PC-9 (cell line): ENCODE data around the gene KLHL17. TPM values are rescaled to one million over a fixed set of nuclear protein-coding genes. Genes with fewer than 3 reads are reported as not detected.

Experiments
- BruUV-seq: library from RNA; stranded (reverse); fragments of 400-500 nt; replicated peaks from 2 replicates; lab custom pipeline; 2021; lab: Mats Ljungman, UMichigan
- CTCF ChIA-PET: fragments of 300-600 bp; sonication (Branson Sonifier 250); formaldehyde crosslinking; loops from one replicate; lab custom pipeline; 2022; ENCODE audit warnings: antibody characterized with exemption; lab: Charles Lee
- POLR2A ChIA-PET: fragments of 300-600 bp; sonication (Branson Sonifier 250); formaldehyde crosslinking; loops from one replicate; lab custom pipeline; 2022; ENCODE audit warnings: antibody characterized with exemption; ENCODE audit not compliant: unreplicated experiment; lab: Charles Lee
- DNase-seq, 2 experiments: peaks; one replicate each; pipeline versions ENCODE4 v3.0.0 to v3.0.0-alpha.2; 2015 to 2022; ENCODE audit warnings: mixed read lengths in 1 of 2
- H2AFZ ChIP-seq: fragments of 200-600 bp; sonication (generic); 2 replicates; pipeline ENCODE4 v1.8.1; 2017; ENCODE audit warnings: antibody characterized with exemption
- H3F3A ChIP-seq: fragments of 200-600 bp; sonication (generic); 2 replicates; pipeline ENCODE4 v1.8.1; 2017; ENCODE audit warnings: antibody characterized with exemption, mild to moderate bottlenecking, low read depth; ENCODE audit not compliant: insufficient read depth
- H3K27ac ChIP-seq: fragments of 200-600 bp; sonication (generic); 2 replicates; pipeline ENCODE4 v1.6.1; 2016; ENCODE audit warnings: mixed run types
- H3K27me3 ChIP-seq: fragments of 200-600 bp; sonication (generic); 2 replicates; pipeline ENCODE4 v1.6.1; 2016; ENCODE audit warnings: low read depth, mixed run types; ENCODE audit not compliant: insufficient read depth
- H3K36me3 ChIP-seq: fragments of 200-600 bp; sonication (generic); 2 replicates; pipeline ENCODE4 v1.6.1; 2016; ENCODE audit warnings: low read depth, mixed run types
- H3K4me1 ChIP-seq: fragments of 200-600 bp; sonication (generic); replicated peaks from 2 replicates; pipeline ENCODE4 v1.6.1; 2016; ENCODE audit warnings: mixed run types; ENCODE audit not compliant: insufficient read depth
- H3K4me2 ChIP-seq: fragments of 200-600 bp; sonication (generic); 2 replicates; pipeline ENCODE4 v1.6.1; 2017; ENCODE audit warnings: mixed run types
- H3K4me3 ChIP-seq: fragments of 200-600 bp; sonication (generic); 2 replicates; pipeline ENCODE4 v1.6.1; 2016; ENCODE audit warnings: mixed run types
- H3K79me2 ChIP-seq: fragments of 200-600 bp; sonication (generic); 2 replicates; pipeline ENCODE4 v1.6.1; 2017; ENCODE audit warnings: low read depth, mixed run types
- H3K9me2 ChIP-seq: fragments of 200-600 bp; sonication (generic); 2 replicates; pipeline ENCODE4 v1.8.1; 2017; ENCODE audit warnings: mild to moderate bottlenecking; ENCODE audit not compliant: insufficient read depth
- H3K9me3 ChIP-seq: fragments of 200-600 bp; sonication (generic); 2 replicates; pipeline ENCODE4 v1.8.1; 2016; ENCODE audit warnings: low read depth; ENCODE audit not compliant: insufficient read depth
- H4K20me1 ChIP-seq: fragments of 200-600 bp; sonication (generic); 2 replicates; pipeline ENCODE4 v1.8.1; 2017; ENCODE audit not compliant: insufficient read depth
- EZH2 ChIP-seq: fragments of 200-600 bp; sonication (generic); IDR thresholded peaks from 2 replicates; pipeline ENCODE4 v1.8.0; 2017; ENCODE audit warnings: antibody characterized with exemption, low read depth
- intact Hi-C: fragments of 100-400 bp; cut with micrococcal nuclease; formaldehyde crosslinking; loops from one replicate; pipeline ENCODE4 v1.10.0; 2022; ENCODE audit not compliant: unreplicated experiment
- total RNA-seq: library from RNA; stranded (reverse); gene quantifications from 2 replicates; pipeline ENCODE4 v1.2.3, GENCODE V29; 2021
- TF ChIP-seq, protein P1 (sequence below): fragments of 200-600 bp; sonication (generic); conservative IDR thresholded peaks from 2 replicates; pipeline ENCODE4 v1.6.1; 2017; ENCODE audit warnings: mixed run types, antibody characterized with exemption, mild to moderate bottlenecking, moderate library complexity

Gene KLHL17
- total RNA-seq, 1 experiment from 2014 or later, result 22.7 TPM

DNA sequence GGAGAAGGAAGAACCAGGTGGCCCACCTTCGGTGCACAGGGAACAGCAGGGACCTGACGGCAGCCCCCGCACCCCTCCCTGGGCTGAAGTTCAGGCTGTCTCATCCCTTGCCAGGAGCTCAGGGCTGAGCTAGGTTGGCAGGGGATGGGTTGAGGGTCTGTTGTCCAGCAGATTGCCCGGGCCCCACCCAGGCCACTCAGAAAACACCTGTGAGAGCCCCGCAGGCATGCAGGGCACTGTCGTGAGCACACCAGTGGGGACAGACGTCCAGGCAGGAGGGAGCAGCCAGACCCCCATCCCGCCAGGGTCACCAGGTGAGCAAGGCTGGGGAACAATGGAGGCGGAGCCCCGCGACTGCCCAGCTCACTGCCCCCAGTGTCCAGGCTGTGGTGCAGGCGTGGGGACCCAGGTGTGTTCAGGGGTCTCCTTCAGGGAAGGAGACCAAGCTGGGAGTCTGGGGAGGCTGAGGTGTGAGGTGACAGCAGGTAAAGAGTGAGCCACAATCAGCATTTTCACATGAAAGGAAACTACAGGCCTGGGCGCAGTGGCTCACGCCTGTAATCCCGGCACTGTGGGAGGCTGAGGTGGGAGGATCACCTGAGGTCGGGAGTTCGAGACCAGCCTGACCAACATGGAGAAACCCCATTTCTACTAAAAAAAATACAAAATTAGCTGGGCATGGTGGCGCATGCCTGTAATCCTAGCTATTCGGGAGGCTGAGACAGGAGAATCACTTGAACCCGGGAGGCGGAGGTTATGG lies 46.1 kb upstream of the KLHL17 start:
- Histone ChIP-seq H3K27me3 (peaks cover 47% of the 10 kb centered on the region), H3K4me2 (no peak overlapping the region), H3F3A (peaks cover 7% of the 10 kb centered on the region; the same call in 1 of the 2 replicates), H3K9me2 (no peaks in the 10 kb centered on the region), H3K79me2 (no peaks in the 10 kb centered on the region), H3K36me3 (no peaks in the 10 kb centered on the region), H3K4me1 (peaks cover 13% of the 10 kb centered on the region), H3K4me3 (no peak overlapping the region), H3K9me3 (no peaks in the 10 kb centered on the region), H2AFZ (no peak overlapping the region), H4K20me1 (no peaks in the 10 kb centered on the region), H3K27ac (no peak overlapping the region)
- DNase-seq, result peak in 1 of 2 experiments; percentile 16
- CTCF ChIA-PET, result interaction anchor here (0.5 kb wide), 1 partner anchor 150 kb away, joined by 3 read pairs; no protein-coding TSS in a partner anchor
- BruUV-seq, result no TSS peak
- no peak for TF ChIP-seq EZH2
- TF ChIP-seq, protein P1, sequence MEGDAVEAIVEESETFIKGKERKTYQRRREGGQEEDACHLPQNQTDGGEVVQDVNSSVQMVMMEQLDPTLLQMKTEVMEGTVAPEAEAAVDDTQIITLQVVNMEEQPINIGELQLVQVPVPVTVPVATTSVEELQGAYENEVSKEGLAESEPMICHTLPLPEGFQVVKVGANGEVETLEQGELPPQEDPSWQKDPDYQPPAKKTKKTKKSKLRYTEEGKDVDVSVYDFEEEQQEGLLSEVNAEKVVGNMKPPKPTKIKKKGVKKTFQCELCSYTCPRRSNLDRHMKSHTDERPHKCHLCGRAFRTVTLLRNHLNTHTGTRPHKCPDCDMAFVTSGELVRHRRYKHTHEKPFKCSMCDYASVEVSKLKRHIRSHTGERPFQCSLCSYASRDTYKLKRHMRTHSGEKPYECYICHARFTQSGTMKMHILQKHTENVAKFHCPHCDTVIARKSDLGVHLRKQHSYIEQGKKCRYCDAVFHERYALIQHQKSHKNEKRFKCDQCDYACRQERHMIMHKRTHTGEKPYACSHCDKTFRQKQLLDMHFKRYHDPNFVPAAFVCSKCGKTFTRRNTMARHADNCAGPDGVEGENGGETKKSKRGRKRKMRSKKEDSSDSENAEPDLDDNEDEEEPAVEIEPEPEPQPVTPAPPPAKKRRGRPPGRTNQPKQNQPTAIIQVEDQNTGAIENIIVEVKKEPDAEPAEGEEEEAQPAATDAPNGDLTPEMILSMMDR, result no peak
- POLR2A ChIA-PET, result no interaction called here
- intact Hi-C loops, result no loop called here

DNA sequence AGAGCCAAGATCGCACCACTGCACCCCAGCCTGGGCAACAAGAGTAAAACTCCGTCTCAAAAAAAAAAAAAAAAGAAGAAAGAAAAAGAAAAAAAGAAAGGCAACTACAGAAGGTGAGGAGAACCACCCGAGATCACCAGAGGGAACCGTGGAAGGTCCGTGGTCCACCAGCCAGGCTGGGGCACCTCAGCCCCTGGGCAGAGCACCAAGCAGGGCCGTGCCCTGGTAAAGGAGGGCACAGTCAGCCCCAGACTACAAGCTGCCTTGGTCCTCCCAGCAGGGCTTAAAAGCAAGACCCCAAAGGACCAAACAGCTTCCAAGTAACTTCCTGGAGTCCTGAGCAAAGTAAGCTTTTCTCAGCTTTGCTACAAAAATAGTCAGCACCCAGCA lies 45.5 kb upstream of the KLHL17 start:
- Histone ChIP-seq H4K20me1 (no peaks in the 10 kb centered on the region), H3K27me3 (peaks cover 52% of the 10 kb centered on the region), H2AFZ (no peak overlapping the region), H3K9me2 (no peaks in the 10 kb centered on the region), H3K36me3 (no peaks in the 10 kb centered on the region), H3K9me3 (no peaks in the 10 kb centered on the region), H3K27ac (no peak overlapping the region), H3K79me2 (no peaks in the 10 kb centered on the region), H3K4me3 (no peak overlapping the region), H3K4me1 (peaks cover 16% of the 10 kb centered on the region), H3K4me2 (no peak overlapping the region), H3F3A (peaks cover 7% of the 10 kb centered on the region; the same call in 1 of the 2 replicates)
- CTCF ChIA-PET, result no interaction called here
- TF ChIP-seq, protein P1, result no peak
- TF ChIP-seq EZH2, result no peak
- intact Hi-C loops, result no loop called here
- DNase-seq, result peak in 1 of 2 experiments; percentile 30
- POLR2A ChIA-PET, result no interaction called here
- no TSS peak for BruUV-seq

DNA sequence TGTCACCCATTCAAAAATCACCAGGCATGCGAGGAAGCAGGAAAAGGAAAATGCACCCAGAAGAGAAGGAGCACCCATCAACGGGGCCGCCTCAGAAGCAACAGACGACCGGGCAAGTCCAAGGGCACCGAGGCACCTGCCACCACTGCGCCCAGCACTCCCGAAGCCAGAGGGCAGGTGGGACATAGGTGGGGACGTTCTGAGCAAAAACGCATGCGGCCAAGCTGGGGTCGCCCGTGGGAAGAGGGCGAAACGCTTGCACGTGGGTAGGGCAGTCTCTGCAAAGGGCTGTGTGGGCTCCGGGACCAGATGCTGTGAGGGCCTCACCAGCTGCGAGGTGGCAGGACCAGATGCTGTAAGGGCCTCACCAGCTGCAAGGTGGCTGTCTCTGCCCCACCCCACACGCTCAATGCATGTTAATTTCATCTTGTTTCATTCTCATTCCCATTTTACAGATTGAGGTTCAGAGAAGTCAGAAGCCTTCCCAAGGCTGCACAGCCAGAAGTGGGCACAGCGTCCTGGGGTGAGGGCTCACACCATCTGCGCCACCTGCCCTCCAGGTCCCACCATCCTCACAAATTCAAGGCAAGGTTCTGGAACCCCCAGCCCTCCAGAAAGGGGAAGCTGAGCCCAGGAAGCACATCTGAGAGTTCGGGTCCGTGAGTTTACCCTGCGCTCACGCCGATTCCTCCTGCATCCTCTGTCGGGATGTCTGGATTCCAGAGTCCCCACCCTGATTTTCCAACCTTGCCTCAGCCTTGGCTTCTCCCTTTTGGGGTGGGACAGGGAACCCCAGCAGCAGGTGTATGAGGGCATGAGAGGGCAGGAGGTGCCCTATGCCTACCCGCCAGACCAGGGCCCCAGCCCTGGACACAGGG lies 44.9 kb upstream of the KLHL17 start:
- H3K4me1 ChIP-seq, result peaks cover 21% of the 10 kb centered on the region
- CTCF ChIA-PET, result no interaction called here

More for the DNA sequence above, 44.9 kb upstream of the KLHL17 start:
- H3F3A ChIP-seq, result peaks cover 8% of the 10 kb centered on the region; the same call in 1 of the 2 replicates
- no peaks in the 10 kb centered on the region for H3K36me3 ChIP-seq
- H3K9me2 ChIP-seq, result no peaks in the 10 kb centered on the region
- H3K9me3 ChIP-seq, result no peaks in the 10 kb centered on the region
- H3K27ac ChIP-seq, result no peak overlapping the region
- peak in 1 of 2 experiments; percentile 24 for DNase-seq
- H3K4me3 ChIP-seq, result no peak overlapping the region
- H3K27me3 ChIP-seq, result peaks cover 55% of the 10 kb centered on the region
- no peaks in the 10 kb centered on the region for H3K79me2 ChIP-seq
- TF ChIP-seq, protein P1, result no peak
- TF ChIP-seq EZH2, result no peak
- intact Hi-C loops, result no loop called here
- H2AFZ ChIP-seq, result no peak overlapping the region
- POLR2A ChIA-PET, result no interaction called here
- no peak overlapping the region for H3K4me2 ChIP-seq
- H4K20me1 ChIP-seq, result no peaks in the 10 kb centered on the region
- BruUV-seq, result no TSS peak
